HG03025 (cell line): Measurements from ENCODE around the gene SAFB2.
"Not testable (repeated sequence)": the region's sequence is repeated elsewhere in the genome, so short reads cannot be mapped to it uniquely, and the experiment has no call there.

Experiments used
- ATAC-seq: cut with Tn5 transposase; IDR thresholded peaks from one replicate; pipeline ENCODE4 v1.9.1; 2021; ENCODE audit warnings: mild to moderate bottlenecking, moderate library complexity; ENCODE audit not compliant: unreplicated experiment, low FRiP score

Gene SAFB2

GRCh38 chr19:5608766-5609165 lies 13.8 kb downstream of the SAFB2 start:
- not testable (repeated sequence) for ATAC-seq

- no peak for ATAC-seq
These were observed 14.3 kb downstream of the SAFB2 start for GRCh38 chr19:5608291-5608690.

GRCh38 chr19:5607318-5608275 lies 15.0 kb downstream of the SAFB2 start:
- ATAC-seq = no peak

GRCh38 chr19:5605362-5605761 lies 17.2 kb downstream of the SAFB2 start:
- no peak for ATAC-seq

- no peak for ATAC-seq
These were observed 18.9 kb downstream of the SAFB2 start for GRCh38 chr19:5603626-5604025.

- no peak for ATAC-seq
These were observed 21.8 kb downstream of the SAFB2 start for GRCh38 chr19:5600797-5601196.

GRCh38 chr19:5595745-5596144 lies 26.8 kb downstream of the SAFB2 start:
- no peak for ATAC-seq

GRCh38 chr19:5595129-5595528 lies 27.4 kb downstream of the SAFB2 start:
- no peak for ATAC-seq

GRCh38 chr19:5594521-5594950 lies 28.0 kb downstream of the SAFB2 start:
- ATAC-seq = no peak

GRCh38 chr19:5593343-5594255 lies 29.0 kb downstream of the SAFB2 start:
- ATAC-seq = no peak

GRCh38 chr19:5592531-5593342 lies 29.8 kb downstream of the SAFB2 start:
- no peak for ATAC-seq

- no peak for ATAC-seq
These were observed 31.1 kb downstream of the SAFB2 start for GRCh38 chr19:5591476-5591875.

- no peak for ATAC-seq
These were observed 31.8 kb downstream of the SAFB2 start for GRCh38 chr19:5590865-5591154.

- no peak for ATAC-seq
These were observed 32.3 kb downstream of the SAFB2 start for GRCh38 chr19:5590151-5590864.

- ATAC-seq = no peak
These were observed 33.5 kb downstream of the SAFB2 start for GRCh38 chr19:5588906-5589676.

GRCh38 chr19:5588441-5588840 lies 34.1 kb downstream of the SAFB2 start:
- no peak for ATAC-seq

GRCh38 chr19:5587661-5588060 lies 34.9 kb downstream of the SAFB2 start:
- no peak for ATAC-seq

GRCh38 chr19:5587071-5587455 lies 35.5 kb downstream of the SAFB2 start:
- no peak for ATAC-seq
